HG02970 (cell line): ENCODE measurements around the gene GSTM5.
"Not testable (repeated sequence)": the region's sequence is repeated elsewhere in the genome, so short reads cannot be mapped to it uniquely, and the experiment has no call there.

Experiments
- ATAC-seq: cut with Tn5 transposase; IDR thresholded peaks from one replicate; pipeline ENCODE4 v1.9.1; 2021; ENCODE audit warnings: mild to moderate bottlenecking, moderate library complexity, moderate number of reproducible peaks; ENCODE audit not compliant: unreplicated experiment, low FRiP score

GSTM5 gene

DNA sequence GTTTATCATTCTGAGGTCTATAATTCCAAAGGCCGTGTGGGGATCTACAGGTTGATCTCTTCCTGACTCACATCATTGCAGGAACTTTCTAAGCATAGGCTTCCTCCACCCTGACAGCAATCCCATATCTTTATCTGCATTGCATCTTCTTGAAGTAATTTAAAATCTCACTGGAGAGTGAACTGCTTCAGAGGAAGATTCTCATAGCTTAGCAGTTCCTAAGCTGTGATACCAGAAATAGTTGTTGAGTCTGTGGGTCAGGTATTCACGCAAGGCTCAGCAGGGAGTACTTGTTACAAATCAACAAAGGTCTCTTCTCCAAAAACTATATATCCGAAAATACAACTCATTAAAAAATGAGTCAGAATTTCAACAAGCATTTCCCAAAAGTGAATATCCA, 16.9 kb upstream of the GSTM5 start:
- not testable (repeated sequence) for ATAC-seq

DNA sequence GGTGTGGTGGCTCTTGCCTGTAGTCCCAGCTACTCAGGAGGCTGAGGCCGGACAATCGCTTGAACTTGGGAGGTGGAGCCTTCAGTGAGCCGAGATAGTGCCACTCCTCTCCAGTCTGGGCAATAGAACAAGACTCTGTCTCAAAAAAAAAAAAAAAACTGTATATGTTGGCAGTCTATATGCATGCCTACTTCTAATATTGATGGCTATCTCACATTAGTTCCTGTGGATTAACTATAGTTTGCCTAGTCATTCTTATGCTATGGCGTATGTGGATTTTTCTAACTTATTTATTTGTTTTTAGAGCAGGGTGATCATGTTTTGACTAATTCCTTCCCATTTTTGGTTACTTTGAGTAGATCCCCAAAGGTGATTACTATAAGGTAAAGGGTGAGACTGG, 15.0 kb upstream of the GSTM5 start:
- no peak for ATAC-seq

DNA sequence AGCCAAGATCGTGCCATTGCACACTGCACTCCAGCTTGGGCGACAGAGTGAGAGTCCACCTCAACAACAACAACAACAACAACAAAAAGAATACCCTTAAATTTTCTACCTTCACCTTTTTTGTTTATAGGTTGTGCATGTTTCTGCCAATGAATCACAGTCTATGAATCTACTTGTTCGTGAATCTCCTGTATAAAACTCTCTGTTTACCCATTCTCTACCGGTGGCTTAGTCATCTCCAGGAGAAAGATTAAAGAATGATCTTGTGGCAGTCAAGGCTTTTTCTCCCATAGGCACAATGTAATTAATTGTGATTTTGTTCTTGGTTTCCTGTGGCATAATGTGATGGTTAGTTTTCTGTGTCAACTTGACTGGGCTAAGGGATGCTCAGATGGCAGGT, 14.2 kb upstream of the GSTM5 start:
- ATAC-seq = not testable (repeated sequence)

DNA sequence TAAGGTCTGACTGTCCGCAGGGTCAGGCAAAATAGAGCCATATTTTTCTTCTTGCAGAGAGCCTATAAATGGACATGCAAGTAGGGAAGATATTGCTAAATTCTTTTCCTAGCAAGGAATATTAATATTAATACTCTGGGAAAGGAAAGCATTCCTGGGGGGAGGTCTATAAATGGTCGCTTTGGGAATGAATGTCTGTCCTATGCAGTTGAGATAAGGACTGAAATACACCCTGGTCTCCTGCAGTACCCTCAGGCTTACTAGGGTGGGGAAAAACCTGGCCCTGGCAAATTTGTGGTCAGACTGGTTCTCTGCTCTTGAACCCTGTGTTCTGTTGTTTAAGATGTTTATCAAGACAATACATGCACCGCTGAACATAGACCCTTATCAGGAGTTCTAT, 9.1 kb upstream of the GSTM5 start:
- ATAC-seq = not testable (repeated sequence)

DNA sequence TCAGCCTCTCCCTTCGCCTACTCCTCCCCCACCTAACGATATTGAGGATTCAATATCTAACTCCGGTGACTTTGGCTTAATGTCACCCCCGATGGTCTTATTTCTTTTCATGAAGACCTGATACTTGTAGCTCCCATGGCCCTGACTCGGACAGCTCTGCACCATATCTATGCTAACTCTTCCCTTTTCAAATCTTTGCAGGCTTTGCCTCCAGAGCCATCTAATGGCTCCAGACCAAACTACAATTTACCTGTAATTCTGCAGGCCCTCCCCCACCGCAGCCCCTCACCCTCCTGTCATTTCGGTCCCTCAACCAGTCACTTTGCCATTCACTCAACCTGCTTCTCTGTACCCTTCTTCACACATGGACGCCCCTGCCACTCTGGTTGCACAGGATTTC, 7.9 kb upstream of the GSTM5 start:
- no peak for ATAC-seq

DNA sequence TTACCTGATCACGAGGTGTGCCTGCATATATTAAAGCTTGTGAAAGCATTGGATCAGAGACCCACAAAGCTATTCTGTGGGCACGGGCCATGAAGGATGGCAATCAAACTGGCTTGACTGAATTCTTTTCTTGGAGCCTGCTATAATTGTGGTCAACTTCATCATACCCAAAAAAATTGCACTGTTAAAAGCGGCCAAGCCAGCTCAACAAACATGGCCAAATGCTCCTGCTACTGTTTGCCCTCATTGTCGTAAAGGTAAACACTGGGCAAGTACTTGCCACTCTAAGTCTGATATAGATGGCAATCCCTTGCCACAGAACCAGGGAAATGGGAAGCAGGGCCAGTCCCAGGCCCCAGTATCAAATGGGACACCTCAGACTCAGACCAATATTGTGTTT, 6.6 kb upstream of the GSTM5 start:
- no peak for ATAC-seq

DNA sequence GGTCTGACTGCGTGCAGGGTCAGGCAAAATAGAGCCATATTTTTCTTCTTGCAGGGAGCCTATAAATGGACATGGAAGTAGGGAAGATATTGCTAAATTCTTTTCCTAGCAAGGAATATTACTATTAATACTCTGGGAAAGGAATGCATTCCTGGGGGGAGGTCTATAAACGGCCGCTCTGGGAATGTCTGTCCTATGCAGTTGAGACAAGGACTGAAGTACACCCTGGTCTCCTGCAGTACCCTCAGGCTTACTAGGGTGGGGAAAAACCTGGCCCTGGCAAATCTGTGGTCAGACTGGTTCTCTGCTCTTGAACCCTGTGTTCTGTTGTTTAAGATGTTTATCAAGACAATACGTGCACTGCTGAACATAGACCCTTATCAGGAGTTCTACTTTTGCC, 3.1 kb upstream of the GSTM5 start:
- not testable (repeated sequence) for ATAC-seq

DNA sequence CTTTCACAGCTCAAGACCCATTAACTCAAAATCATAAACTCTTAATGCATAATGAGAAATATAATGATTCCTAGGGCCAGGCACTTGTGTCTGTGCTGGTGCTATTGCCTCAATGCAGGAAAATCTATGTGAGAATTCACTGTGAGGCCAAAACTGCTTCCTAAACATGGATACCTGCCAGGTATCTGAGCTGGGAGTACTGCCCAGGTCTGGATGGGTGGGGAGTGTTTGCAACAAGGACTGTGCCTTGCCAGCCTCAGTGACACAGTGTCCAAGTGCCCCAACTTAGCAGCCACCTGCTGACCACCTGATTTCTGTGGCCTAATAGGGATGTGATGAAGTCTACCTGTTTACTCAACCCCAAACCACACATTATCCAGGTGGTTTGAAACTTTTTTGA, 2.2 kb upstream of the GSTM5 start:
- ATAC-seq = not testable (repeated sequence)

DNA sequence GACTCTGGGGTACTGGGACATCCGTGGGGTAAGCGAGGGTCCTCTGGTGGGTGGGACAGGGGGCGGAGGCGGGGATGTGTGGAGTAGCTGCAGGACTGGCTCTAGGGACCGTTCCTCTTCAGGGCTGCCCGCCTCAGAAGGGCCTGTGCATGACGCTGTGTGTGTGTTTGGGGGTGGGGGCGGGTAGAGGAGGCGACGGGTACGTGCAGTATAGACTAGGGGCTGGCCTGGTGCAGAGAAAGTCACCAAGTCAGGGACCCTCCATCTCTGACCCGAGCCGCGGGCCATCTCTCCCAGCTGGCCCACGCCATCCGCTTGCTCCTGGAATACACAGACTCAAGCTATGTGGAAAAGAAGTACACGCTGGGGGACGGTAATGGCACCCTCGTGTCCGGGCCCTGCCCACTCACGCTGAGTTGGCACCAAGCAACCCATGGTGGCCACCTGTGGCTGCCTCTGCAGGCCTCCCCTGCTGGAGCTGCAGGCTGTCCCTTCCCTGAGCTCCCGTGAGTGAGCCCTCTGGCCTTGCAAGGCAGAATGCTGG, 342 bp downstream of the GSTM5 start:
- no peak for ATAC-seq

DNA sequence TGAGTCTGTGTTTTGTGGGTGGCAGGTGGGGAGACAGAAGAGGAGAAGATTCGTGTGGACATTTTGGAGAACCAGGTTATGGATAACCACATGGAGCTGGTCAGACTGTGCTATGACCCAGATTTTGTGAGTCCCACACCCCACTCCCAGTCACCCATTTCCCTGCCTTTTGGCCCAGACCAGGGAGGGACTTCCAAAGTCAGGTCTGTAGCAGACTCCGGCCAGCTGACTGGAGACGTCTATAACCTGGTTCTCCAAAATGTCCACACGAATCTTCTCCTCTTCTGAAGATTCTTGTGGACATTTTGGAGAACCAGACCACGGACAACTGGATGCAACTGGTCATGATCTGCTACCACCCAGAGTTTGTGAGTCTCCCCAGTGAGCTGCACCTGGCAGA, 1.6 kb downstream of the GSTM5 start:
- no peak for ATAC-seq

DNA sequence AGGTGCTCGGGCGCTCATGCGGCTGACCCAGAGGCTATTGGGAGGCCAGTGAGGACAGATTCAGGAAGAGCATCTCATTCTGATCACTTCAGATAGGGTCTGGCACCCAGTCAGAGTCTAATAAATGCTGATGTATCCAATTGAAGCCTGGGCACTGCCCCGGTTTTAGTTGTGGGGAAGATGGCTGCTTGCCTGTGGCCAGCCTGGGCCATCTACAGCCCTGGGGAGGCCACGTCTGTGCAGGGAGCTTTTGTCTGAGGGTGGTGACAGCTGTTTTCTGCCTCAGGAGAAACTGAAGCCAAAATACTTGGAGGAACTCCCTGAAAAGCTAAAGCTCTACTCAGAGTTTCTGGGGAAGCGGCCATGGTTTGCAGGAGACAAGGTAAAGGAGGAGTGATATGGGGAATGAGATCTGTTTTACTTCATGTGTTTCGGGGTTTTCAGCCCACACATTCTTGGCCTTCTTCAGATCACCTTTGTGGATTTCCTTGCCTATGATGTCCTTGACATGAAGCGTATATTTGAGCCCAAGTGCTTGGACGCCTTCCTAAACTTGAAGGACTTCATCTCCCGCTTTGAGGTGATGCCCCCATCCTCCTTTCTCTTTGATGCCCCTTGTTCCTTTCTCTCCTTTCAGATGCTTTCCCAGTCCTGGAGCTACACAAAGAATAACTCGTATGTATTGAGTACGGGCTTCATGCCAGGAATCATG, 2.8 kb downstream of the GSTM5 start:
- ATAC-seq = no peak

DNA sequence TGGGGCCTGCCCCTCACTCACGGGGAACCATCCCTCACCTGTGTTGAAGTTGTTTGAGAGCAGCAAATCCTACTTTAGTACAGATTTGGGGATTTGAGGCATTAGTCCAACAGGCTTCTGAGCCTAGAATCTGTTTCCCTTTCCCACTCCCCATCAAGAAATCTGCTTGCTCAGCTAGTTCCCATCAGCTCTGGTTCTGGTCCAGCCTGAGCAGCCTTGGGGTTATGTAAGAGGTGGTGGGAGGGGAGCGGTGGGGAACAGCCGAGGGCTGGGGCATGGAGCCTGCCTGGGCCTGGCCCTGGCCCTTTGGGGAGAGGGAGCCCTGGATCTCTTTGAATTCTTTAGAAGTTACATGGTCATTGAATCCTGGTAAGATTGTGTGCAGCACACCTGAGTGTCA, 4.1 kb downstream of the GSTM5 start:
- no peak for ATAC-seq

DNA sequence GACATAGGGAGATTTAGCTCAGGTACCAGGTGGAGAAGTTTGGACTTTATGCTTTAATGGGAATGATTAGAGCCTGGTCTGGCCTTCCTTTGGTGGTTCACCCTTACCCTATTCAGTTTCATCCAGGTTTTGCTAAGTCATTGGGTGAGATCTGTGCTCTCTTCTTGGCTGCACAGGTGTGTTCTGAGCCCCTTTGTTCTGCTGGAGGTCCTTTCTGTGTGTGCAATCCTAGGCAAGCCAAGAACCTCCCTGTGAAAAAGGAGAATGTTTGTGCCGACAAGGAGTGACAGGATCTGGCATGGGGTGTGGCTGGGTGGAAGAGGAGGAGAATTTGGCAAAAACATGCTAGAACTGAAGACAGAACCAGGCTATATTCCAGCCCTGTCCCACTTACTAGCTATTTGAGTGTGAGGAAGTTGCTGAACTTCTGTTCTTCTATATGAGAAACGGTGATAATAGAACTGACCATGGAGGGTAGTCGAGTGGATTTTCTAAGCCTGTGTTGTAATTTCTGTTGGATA, 4.6 kb downstream of the GSTM5 start:
- no peak for ATAC-seq

DNA sequence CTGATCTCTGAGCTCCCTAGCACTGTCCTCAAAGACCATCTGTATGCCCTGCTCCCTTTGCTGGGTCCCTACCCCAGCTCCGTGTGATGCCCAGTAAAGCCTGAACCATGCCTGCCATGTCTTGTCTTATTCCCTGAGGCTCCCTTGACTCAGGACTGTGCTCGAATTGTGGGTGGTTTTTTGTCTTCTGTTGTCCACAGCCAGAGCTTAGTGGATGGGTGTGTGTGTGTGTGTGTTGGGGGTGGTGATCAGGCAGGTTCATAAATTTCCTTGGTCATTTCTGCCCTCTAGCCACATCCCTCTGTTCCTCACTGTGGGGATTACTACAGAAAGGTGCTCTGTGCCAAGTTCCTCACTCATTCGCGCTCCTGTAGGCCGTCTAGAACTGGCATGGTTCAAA, 5.7 kb downstream of the GSTM5 start:
- no peak for ATAC-seq

DNA sequence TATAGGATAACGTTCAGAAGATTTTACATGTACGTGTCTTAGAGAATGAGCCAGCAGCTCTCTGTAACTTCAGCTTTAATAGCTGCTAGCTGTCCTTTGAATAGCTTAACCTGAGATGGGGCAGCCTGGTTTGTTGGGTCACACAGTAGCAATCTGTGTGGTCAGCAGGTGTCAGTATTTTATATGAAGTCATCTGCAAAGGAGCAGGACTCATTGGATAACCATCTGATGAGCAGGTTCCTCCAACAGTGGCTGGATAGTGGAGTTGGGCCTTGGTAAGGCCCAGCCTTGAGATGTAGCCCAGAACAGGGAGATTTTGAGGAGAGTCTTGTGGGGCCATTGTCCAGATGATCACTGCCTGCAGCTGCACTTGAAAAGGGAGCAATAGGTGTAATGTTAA, 6.4 kb downstream of the GSTM5 start:
- no peak for ATAC-seq

DNA sequence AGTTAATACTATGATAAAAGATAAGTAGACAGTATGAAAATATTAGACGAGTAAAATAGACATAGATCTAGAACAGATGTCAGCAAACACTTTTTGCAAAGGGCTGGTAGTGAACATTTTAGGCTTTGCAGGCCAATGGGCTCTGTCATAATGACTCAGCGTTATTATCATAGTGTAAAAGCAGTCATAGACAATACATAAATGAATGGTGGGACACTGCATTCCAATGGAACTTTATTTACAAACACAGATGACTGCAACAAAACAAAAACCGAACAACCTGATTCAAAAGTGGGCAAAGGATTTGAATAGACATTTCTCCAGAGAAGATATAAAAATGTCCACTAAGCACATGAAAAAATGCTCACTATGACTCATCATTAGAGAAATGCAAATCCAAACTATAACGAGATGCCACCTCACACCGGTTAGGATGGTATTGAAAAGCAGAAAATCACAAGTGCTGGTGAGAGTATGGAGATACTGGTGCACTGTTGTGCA, 7.3 kb downstream of the GSTM5 start:
- no peak for ATAC-seq

DNA sequence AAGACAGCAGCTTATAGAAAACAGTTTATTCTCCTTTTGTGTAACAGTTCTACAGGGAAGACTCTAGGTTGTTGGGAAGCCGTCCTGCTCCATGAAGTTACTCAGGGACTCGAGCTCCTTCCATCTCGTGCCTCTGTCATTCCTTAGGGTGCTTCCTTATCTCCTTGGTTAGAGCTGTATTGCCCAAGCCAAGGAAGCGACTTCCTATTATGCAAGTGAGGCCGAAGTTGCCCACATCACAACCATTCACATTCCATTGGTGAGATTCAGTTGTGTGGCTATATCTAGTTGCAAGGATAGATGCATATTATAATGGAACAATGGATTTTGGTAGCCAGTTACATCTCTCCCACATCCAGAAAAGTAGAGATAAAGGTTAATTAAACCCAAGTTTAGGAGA, 9.0 kb downstream of the GSTM5 start:
- no peak for ATAC-seq

DNA sequence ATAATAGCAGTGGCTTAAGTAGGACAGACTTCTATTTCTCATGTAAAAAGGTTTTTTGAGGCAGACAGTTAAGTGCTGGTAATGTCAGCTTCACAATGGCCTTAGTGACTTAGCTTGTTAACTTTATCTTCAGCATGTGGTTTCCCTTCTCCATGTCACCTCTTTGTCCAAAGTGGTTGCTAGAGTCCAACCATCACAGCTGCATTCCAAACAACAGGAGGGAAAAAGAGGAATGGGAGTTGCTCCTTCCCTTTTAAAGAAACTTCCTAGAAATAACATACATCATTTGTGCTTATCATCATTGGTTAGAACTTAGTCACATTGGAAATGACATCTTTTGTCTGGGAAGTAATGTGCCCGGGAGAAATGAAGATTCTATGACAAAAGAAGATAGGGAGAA, 9.9 kb downstream of the GSTM5 start:
- ATAC-seq = no peak

DNA sequence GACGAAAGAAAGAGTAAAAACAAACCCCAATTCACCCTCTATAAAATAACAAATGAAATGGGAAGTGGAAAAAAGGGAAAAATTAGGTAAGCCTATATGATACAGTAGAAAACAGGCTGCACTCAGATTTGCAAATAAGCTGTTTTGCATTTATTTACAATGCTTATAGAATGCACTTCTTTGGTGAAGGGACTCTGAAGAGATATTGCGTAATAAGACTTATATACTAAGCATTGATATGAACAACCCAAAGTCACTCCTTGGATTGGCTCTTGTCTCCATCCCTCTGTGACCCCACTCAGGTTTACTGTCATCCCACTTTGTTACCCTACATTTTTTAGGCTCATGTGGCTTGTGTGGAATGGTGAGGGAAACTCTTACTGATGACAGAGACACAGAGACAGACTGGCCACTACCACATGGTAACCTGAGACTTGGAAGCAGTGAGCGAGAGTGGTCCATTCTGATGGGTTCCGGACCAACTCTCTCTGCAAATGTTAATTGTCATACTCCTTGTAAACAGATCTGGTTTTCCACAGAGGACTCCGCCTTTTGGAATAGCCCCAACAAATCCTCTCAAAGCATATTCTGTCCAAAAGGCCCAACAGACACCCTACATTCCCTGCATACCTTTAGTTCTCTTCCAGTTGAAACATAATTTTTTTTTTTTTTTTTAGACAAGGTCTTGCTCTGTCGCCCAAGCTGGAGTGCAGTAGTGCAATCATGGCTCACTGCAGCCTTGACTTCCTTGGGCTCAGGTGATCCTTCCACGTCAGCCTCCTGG, 11.0 kb downstream of the GSTM5 start:
- ATAC-seq = no peak

DNA sequence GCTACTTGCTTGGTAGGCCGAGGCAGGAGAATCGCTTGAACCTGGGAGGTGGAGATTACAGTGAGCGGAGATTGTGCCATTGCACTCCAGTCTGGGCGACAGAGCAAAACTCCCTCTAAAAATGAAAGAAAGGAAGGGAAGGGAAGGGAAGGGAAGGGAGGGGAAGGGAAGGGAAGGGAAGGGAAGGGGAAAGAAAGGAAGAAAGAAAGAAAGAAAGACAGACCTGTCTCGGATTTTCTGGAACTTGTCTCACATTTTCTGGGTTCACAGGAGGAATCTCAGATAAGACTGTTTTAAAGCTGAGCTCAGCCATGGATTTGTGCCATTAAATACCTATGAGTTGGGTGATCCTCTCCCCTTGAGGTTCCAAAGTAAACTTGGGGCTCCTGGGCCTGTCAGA, 12.9 kb downstream of the GSTM5 start:
- no peak for ATAC-seq

DNA sequence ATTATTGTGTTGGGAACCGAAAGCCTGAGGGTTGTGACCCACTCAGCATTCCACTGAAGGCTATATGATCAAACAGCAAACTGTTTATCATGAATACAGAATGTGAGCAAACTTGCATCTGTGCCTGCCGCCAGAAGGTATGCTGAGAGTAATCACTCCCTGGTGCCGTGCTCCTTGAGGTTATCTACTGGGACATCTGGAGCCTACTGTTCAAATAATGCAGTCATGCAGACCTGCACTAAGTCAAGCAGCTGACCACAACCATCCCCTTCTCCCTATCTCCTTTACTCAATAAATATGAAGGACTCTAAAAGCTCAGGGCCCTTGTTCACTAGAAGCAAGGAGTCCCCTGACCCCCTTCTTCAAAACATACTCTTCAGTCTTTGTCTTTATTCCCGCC, 13.5 kb downstream of the GSTM5 start:
- ATAC-seq = no peak
